Iris pigment epithelial cell (primary cell): Measurements from ENCODE around the gene HIVEP1.

Source experiments
- DNase-seq: peaks from one replicate; pipeline ENCODE4 v3.0.0-alpha.2; 2011; ENCODE audit warnings: low read depth

HIVEP1 gene

GRCh38 chr6:12012038-12012557 lies at the start of gene HIVEP1:
HIVEP1 (plus strand) TSS chr6:12012312; CDS start chr6:12015629, 3,317 bp downstream.
- no peak for DNase-seq

GRCh38 chr6:11963756-11964500 lies 48.2 kb upstream of the HIVEP1 start:
- DNase-seq, result no peak

- peak; percentile 40 for DNase-seq
These were observed 47.3 kb upstream of the HIVEP1 start for GRCh38 chr6:11964729-11965335.

GRCh38 chr6:11965499-11965898 lies 46.6 kb upstream of the HIVEP1 start:
- DNase-seq, result no peak

- no peak for DNase-seq
These were observed 43.8 kb upstream of the HIVEP1 start for GRCh38 chr6:11968241-11968806.

GRCh38 chr6:11969092-11969491 lies 43.0 kb upstream of the HIVEP1 start:
- peak; percentile 58 for DNase-seq

- no peak for DNase-seq
These were observed 42.0 kb upstream of the HIVEP1 start for GRCh38 chr6:11970114-11970513.

- DNase-seq, result peak; percentile 93
These were observed 41.0 kb upstream of the HIVEP1 start for GRCh38 chr6:11971154-11971553.

GRCh38 chr6:11972270-11972669 lies 39.8 kb upstream of the HIVEP1 start:
- DNase-seq, result no peak

GRCh38 chr6:11972806-11973205 lies 39.3 kb upstream of the HIVEP1 start:
- DNase-seq, result peak; percentile 16

- DNase-seq, result no peak
These were observed 38.9 kb upstream of the HIVEP1 start for GRCh38 chr6:11973238-11973637.

- DNase-seq, result peak; percentile 53
These were observed 38.0 kb upstream of the HIVEP1 start for GRCh38 chr6:11974089-11974488.

GRCh38 chr6:11975353-11975977 lies 36.6 kb upstream of the HIVEP1 start:
- no peak for DNase-seq

GRCh38 chr6:11976489-11976888 lies 35.6 kb upstream of the HIVEP1 start:
- DNase-seq, result no peak

GRCh38 chr6:11977193-11977592 lies 34.9 kb upstream of the HIVEP1 start:
- DNase-seq, result no peak

GRCh38 chr6:11977738-11978137 lies 34.4 kb upstream of the HIVEP1 start:
- no peak for DNase-seq

GRCh38 chr6:11978169-11978987 lies 33.7 kb upstream of the HIVEP1 start:
- no peak for DNase-seq

- no peak for DNase-seq
These were observed 32.2 kb upstream of the HIVEP1 start for GRCh38 chr6:11979866-11980265.

- DNase-seq, result peak; percentile 33
These were observed 28.8 kb upstream of the HIVEP1 start for GRCh38 chr6:11983306-11983705.

- no peak for DNase-seq
These were observed 24.7 kb upstream of the HIVEP1 start for GRCh38 chr6:11987386-11987785.

- peak; percentile 69 for DNase-seq
These were observed 22.7 kb upstream of the HIVEP1 start for GRCh38 chr6:11989386-11989785.

- no peak for DNase-seq
These were observed 20.0 kb upstream of the HIVEP1 start for GRCh38 chr6:11992086-11992485.
